Fibroblast of gingiva (primary cell): ENCODE measurements around the gene FNIP1.
"Not testable (repeated sequence)": the region's sequence is repeated elsewhere in the genome, so short reads cannot be mapped to it uniquely, and the experiment has no call there.

Source experiments
- DNase-seq: peaks from one replicate; pipeline ENCODE4 v3.0.0-alpha.2; 2011; ENCODE audit warnings: low read depth

Gene FNIP1

DNA sequence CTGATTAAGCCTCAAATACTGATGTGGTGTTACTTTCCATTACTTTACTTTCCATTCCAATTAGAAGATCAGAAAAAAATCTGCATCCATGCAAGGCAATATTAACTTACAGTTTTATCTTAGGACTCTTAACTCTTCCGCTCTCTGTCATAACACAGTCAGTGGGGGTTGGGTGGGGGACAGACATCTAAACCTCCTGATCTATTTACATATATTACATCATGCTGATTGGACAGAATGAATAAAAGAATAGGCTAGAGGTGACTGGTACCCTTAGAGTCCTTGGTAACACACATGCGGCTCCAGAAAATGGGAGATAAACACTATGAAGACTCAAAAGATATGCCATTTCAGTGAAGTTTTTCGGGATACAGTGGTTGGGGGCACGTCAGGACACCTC, 189.4 kb downstream of the FNIP1 start:
- no peak for DNase-seq

DNA sequence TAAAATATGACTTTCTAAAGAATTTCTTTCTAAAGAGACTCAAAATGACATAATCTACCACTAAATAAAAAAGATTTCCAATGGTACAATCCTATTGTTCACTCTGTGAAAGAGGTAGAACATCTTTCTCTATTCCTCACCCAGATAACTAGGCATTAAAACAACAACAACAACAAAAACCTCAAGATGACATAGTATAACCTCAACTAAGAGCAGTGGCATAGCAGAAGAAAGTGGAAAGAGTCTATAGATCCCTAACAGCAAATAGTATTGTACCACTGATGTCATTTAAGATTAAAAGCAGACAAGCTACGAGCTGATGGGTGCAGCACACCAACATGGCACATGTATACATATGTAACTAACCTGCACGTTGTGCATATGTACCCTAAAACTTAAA, 191.7 kb downstream of the FNIP1 start:
- DNase-seq = no peak

DNA sequence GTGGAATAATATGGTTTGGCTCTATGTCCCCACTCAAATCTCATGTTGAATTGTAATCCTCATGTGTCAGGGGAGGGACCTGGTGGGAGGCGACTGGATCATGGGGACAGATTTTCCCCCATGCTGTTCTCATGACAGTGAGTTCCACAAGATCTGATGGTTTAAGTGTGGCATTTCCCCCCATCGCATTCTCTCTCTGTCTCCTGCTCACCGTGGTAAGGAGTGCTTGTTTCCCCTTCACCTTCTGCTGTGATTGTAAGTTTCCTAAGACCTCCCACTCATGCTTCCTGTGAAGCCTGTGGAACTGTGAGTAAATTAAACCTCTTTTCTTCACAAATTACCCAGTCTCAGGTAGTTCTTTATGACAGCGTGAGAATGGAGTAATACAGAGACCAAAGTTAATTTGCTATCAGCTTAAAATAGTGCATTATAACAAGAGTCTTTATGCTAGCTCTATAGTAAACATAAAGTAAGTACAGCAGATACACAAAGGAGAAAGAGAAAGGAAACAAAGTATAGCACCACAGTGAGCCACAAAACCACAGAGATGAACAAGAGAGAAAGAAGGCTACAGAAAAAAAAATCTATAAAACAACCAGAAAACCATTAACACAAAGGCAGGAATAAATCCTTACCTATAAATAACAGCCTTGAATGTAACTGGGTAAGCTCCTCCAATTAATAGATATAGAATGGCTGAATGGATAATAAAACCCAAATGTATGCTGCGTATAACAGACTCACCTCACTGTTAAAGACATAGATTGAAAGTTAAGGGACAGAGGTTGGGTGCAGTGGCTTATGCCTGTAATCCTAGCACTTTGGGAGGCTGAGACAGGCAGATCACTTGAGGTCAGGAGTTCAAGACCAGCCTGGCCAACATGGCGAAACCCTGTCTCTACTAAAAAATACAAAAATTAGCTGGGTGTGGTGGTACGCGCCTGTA, 201.5 kb downstream of the FNIP1 start:
- DNase-seq = no peak

DNA sequence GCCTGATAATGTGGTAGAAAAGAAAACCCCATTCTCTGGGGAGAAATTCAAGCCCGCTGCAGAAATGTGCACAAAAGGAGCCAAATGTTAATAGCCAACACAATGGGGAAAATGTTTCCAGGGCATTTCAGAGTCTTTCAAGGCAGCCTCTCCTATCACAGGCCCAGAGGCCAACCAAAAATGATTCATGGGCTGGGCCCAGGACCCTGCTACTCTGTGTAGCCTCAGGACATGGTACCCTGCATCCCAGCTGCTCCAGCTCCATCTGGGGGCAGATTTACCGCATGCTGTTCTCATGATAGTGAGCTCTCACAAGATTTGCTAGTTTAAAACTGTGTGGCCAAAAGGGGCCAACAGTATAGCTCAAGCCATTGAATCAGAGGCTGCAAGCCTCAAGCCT, 202.9 kb downstream of the FNIP1 start:
- no peak for DNase-seq

DNA sequence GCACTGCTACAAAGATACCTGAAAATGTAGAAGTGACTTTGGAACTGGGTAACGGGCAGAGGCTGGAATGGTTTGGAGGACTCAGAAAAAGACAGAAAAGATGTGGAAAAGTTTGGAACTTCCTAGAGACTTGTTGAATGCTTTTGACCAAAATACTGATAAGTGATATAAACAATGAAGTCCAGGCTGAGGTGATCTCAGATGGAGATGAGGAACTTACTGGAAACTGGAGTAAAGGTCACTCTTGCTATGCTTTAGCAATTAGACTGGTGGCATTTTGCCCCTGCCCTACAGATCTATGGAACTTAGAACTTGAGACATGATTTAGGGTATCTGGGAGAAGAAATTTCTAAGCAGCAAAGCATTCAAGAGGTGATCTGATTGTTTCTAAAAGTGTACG, 203.4 kb downstream of the FNIP1 start:
- DNase-seq = not testable (repeated sequence)
